ENCODE results near the gene LZTR1.

LZTR1 gene

GRCh38 chr22:21025266-21025665, 43.2 kb downstream of the LZTR1 start:
- no peak for TF ChIP-seq CTCF (IDR thresholded peaks at IDR 0.05)

GRCh38 chr22:21025763-21026755, 44.0 kb downstream of the LZTR1 start:
- no peak for TF ChIP-seq CTCF (IDR thresholded peaks at IDR 0.05)

- TF ChIP-seq CTCF (IDR thresholded peaks at IDR 0.05), result no peak
Measured at GRCh38 chr22:21026783-21027692, 44.9 kb downstream of the LZTR1 start.

GRCh38 chr22:21028277-21029251, 46.5 kb downstream of the LZTR1 start:
- no peak for TF ChIP-seq CTCF (IDR thresholded peaks at IDR 0.05)

- TF ChIP-seq CTCF (IDR thresholded peaks at IDR 0.05), result no peak
Measured at GRCh38 chr22:21029486-21030025, 47.5 kb downstream of the LZTR1 start.

- no peak for TF ChIP-seq CTCF (IDR thresholded peaks at IDR 0.05)
Measured at GRCh38 chr22:21030032-21030431, 47.9 kb downstream of the LZTR1 start.
